Upper lobe of left lung (tissue), 4 donors: ENCODE results near the gene RAB44.

ENCODE experiments used
- EP300 ChIP-seq, 4 donors: sonication (generic); formaldehyde crosslinking; IDR thresholded peaks; one replicate each; pipeline ENCODE4 v1.5.1; 2017; ENCODE audit warnings: antibody characterized with exemption in 4 of 4, control low read depth in 2 of 4
- POLR2A ChIP-seq, 4 donors: fragments of 450-650 bp; IDR thresholded peaks; one replicate each; pipeline ENCODE4 v1.5.1; 2016 to 2017; ENCODE audit warnings: antibody characterized with exemption in 4 of 4, mild to moderate bottlenecking in 2 of 4
- POLR2AphosphoS5 ChIP-seq, 2 donors: sonication (generic); formaldehyde crosslinking; IDR thresholded peaks; one replicate each; pipeline ENCODE4 v1.5.1; 2017; ENCODE audit warnings: antibody characterized with exemption in 2 of 2
- TF ChIP-seq, protein P1 (sequence below), 6 experiments: fragments of 450-650 bp in 4 of 6; fragments of 200-600 bp in 2 of 6; sonication (generic) in 2 of 6; IDR thresholded peaks; one replicate each; pipeline ENCODE4 v1.5.1; 2016 to 2019; ENCODE audit warnings: antibody characterized with exemption in 6 of 6

DNA sequence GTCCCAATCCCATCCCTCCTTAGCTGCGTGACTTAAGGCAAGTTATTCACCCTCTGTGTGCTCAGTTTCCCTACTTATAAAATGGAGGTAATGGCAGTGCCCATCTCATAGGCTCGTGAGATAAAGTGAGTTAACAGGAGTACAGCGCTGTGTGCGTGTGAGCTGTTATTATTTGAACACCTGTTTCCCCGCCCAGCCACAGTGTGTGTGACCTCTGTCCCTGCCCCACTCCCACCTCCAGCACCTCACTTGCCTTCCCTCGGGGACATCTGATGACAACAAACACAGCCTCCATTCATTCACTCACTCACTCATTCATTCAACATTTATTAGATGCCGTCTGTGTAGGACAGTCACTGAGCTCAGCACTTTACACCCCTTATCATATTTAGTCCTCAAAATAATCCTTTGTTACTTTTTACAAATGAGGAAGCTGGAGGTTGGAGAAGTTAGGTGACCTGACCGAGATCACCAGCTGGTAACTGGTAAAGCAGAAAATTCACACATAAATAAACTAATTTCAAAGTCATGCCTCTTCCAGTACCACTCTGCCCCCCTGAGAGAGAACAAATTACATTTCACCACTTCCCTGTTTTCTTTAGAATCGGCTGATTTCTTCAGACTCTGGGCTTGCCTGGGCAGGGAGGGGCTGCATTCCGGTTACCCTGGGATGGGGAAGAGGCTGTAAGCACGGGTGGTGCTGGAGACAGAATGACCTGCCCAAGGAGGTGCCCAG lies 83.0 kb downstream of the RAB44 start:
- TF ChIP-seq, protein P1, sequence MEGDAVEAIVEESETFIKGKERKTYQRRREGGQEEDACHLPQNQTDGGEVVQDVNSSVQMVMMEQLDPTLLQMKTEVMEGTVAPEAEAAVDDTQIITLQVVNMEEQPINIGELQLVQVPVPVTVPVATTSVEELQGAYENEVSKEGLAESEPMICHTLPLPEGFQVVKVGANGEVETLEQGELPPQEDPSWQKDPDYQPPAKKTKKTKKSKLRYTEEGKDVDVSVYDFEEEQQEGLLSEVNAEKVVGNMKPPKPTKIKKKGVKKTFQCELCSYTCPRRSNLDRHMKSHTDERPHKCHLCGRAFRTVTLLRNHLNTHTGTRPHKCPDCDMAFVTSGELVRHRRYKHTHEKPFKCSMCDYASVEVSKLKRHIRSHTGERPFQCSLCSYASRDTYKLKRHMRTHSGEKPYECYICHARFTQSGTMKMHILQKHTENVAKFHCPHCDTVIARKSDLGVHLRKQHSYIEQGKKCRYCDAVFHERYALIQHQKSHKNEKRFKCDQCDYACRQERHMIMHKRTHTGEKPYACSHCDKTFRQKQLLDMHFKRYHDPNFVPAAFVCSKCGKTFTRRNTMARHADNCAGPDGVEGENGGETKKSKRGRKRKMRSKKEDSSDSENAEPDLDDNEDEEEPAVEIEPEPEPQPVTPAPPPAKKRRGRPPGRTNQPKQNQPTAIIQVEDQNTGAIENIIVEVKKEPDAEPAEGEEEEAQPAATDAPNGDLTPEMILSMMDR (IDR thresholded peaks at IDR 0.05): no peak
- no peak for TF ChIP-seq POLR2AphosphoS5 (IDR thresholded peaks at IDR 0.05)
- TF ChIP-seq EP300 (IDR thresholded peaks at IDR 0.05): no peak
- TF ChIP-seq POLR2A (IDR thresholded peaks at IDR 0.05): no peak
